Adrenal gland (tissue), 5 donors: ENCODE data around the gene FOXP2.

Experiments used
- POLR2A ChIP-seq, 2 donors: fragments of 450-650 bp; IDR thresholded peaks; one replicate each; pipeline ENCODE4 v1.6.1; 2017; ENCODE audit warnings: antibody characterized with exemption in 2 of 2, mild to moderate bottlenecking in 2 of 2, moderate library complexity in 1 of 2
- TF ChIP-seq, protein P1 (sequence below), 6 experiments: fragments of 450-650 bp in 4 of 6; fragments of 200-600 bp in 2 of 6; sonication (generic) in 1 of 6; IDR thresholded peaks; 1 replicate in 5 of 6; 2 replicates in 1 of 6; pipeline versions ENCODE4 v1.5.1 to v1.8.0; 2016 to 2021; ENCODE audit warnings: antibody characterized with exemption in 6 of 6, mild to moderate bottlenecking in 2 of 6, moderate library complexity in 1 of 6
- donor health status: DM: no; HTN: no; CAD: no.

DNA sequence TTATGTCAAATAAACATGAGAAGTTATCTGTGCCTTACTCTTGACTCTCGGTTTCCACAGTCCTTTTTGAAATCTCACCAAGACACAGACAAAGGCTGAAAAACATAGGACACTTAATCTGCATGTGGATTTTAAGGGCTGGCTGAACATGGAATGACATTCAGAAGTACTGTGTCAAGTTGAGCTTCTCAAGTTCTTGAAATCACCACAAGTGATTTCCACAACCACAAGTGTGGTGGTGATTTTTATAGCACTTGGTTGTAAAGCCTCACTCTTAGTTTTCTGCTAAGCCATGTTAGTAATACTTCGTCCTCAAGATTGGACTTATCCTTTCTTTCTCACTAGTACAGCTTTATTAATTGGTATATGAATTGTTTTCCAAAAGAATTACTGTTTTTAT is 29.6 kb downstream of the FOXP2 start:
- TF ChIP-seq POLR2A (IDR thresholded peaks at IDR 0.05) = no peak
- TF ChIP-seq, protein P1, sequence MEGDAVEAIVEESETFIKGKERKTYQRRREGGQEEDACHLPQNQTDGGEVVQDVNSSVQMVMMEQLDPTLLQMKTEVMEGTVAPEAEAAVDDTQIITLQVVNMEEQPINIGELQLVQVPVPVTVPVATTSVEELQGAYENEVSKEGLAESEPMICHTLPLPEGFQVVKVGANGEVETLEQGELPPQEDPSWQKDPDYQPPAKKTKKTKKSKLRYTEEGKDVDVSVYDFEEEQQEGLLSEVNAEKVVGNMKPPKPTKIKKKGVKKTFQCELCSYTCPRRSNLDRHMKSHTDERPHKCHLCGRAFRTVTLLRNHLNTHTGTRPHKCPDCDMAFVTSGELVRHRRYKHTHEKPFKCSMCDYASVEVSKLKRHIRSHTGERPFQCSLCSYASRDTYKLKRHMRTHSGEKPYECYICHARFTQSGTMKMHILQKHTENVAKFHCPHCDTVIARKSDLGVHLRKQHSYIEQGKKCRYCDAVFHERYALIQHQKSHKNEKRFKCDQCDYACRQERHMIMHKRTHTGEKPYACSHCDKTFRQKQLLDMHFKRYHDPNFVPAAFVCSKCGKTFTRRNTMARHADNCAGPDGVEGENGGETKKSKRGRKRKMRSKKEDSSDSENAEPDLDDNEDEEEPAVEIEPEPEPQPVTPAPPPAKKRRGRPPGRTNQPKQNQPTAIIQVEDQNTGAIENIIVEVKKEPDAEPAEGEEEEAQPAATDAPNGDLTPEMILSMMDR (IDR thresholded peaks at IDR 0.05) = no peak
